G401 (cell line): Measurements from ENCODE around the gene TMC2. TPM values are rescaled to one million over a fixed set of nuclear protein-coding genes. Genes with fewer than 3 reads are reported as not detected.

Experiments used
- DNase-seq: peaks from one replicate; pipeline ENCODE4 v3.0.0-alpha.2; 2015; ENCODE audit warnings: low spot score
- in situ Hi-C: cut with HindIII; loops from 2 replicates; pipeline ENCODE4 v1.10.0; 2016; ENCODE audit warnings: low sequenced_read_pairs, mixed read lengths
- total RNA-seq: library from RNA; depleted of rRNA; stranded (reverse); fragments of >200 nt; shearing (Covaris generic); gene quantifications from 2 replicates; pipeline ENCODE4 v1.2.3, GENCODE V29; 2014

The TMC2 gene
- total RNA-seq, 1 experiment from 2014 or later = not detected

- no peak for DNase-seq
- in situ Hi-C loops = no loop called here
These were observed 80.8 kb downstream of the TMC2 start for GRCh38 chr20:2617099-2617714.

GRCh38 chr20:2618815-2619214 lies 82.4 kb downstream of the TMC2 start:
- no peak for DNase-seq
- in situ Hi-C loops = no loop called here

GRCh38 chr20:2619337-2619736 lies 83.0 kb downstream of the TMC2 start:
- in situ Hi-C loops = no loop called here
- no peak for DNase-seq

- no peak for DNase-seq
- in situ Hi-C loops = no loop called here
These were observed 83.7 kb downstream of the TMC2 start for GRCh38 chr20:2619961-2620595.

- no peak for DNase-seq
- in situ Hi-C loops = no loop called here
These were observed 87.8 kb downstream of the TMC2 start for GRCh38 chr20:2624190-2624589.

GRCh38 chr20:2625062-2625461 lies 88.7 kb downstream of the TMC2 start:
- DNase-seq = no peak
- in situ Hi-C loops = no loop called here

- in situ Hi-C loops = no loop called here
- DNase-seq = no peak
These were observed 90.6 kb downstream of the TMC2 start for GRCh38 chr20:2626853-2627541.

- in situ Hi-C loops = no loop called here
- DNase-seq = no peak
These were observed 94.9 kb downstream of the TMC2 start for GRCh38 chr20:2631228-2631627.

GRCh38 chr20:2633381-2633780 lies 97.0 kb downstream of the TMC2 start:
- in situ Hi-C loops = no loop called here
- DNase-seq = no peak

GRCh38 chr20:2637246-2637645 lies 100.9 kb downstream of the TMC2 start:
- in situ Hi-C loops = no loop called here
- no peak for DNase-seq

- no peak for DNase-seq
- in situ Hi-C loops = no loop called here
These were observed 103.9 kb downstream of the TMC2 start for GRCh38 chr20:2640260-2640659.

GRCh38 chr20:2640899-2641298 lies 104.5 kb downstream of the TMC2 start:
- in situ Hi-C loops = no loop called here
- no peak for DNase-seq

GRCh38 chr20:2643708-2644107 lies 107.3 kb downstream of the TMC2 start:
- in situ Hi-C loops = no loop called here
- DNase-seq = no peak

- DNase-seq = peak; percentile 87
- in situ Hi-C loops = no loop called here
These were observed 115.7 kb downstream of the TMC2 start, which contains the start of gene NOP56 for GRCh38 chr20:2651772-2652723. Gene NOP56, plus strand, starts transcription at chr20:2652632. Its CDS starts 29 bp downstream, at chr20:2652661.

- in situ Hi-C loops = no loop called here
- DNase-seq = peak; percentile 23
These were observed 116.6 kb downstream of the TMC2 start for GRCh38 chr20:2652724-2653555.

GRCh38 chr20:2653556-2654383 lies 117.4 kb downstream of the TMC2 start:
- in situ Hi-C loops = no loop called here
- no peak for DNase-seq

GRCh38 chr20:2654384-2654822 lies 118.0 kb downstream of the TMC2 start:
- in situ Hi-C loops = no loop called here
- DNase-seq = no peak

- no peak for DNase-seq
These were observed 118.5 kb downstream of the TMC2 start for GRCh38 chr20:2654831-2655230.

More at GRCh38 chr20:2654831-2655230, 118.5 kb downstream of the TMC2 start:
- in situ Hi-C loops = no loop called here
